Fibroblast of villous mesenchyme (primary cell): Measurements from ENCODE around the gene RALGPS1. TPM values are rescaled to one million over a fixed set of nuclear protein-coding genes. Genes with fewer than 3 reads are reported as not detected.
A peak's percentile ranks its signal among the peaks of the same experiment; 100 is the strongest.
"Not testable (repeated sequence)": the region's sequence is repeated elsewhere in the genome, so short reads cannot be mapped to it uniquely, and the experiment has no call there.

Source experiments
- DNase-seq: peaks from one replicate; pipeline ENCODE4 v3.0.0-alpha.2; 2010; ENCODE audit warnings: low read depth
- H3K4me3 ChIP-seq: 2 replicates; pipeline ENCODE4 v1.5.1; 2011; ENCODE audit warnings: low read depth, mild to moderate bottlenecking, low read length
- CTCF ChIP-seq: IDR thresholded peaks from 2 replicates; pipeline ENCODE4 v1.5.1; 2012; ENCODE audit warnings: low read depth, mild to moderate bottlenecking, low read length; ENCODE audit not compliant: insufficient read depth
- total RNA-seq: library from RNA; depleted of rRNA; stranded (reverse); fragments of >200 nt; gene quantifications from 2 replicates; pipeline ENCODE4 v1.2.3, GENCODE V29; 2012

Gene RALGPS1
- total RNA-seq, 1 donor, result 2.6 TPM

DNA sequence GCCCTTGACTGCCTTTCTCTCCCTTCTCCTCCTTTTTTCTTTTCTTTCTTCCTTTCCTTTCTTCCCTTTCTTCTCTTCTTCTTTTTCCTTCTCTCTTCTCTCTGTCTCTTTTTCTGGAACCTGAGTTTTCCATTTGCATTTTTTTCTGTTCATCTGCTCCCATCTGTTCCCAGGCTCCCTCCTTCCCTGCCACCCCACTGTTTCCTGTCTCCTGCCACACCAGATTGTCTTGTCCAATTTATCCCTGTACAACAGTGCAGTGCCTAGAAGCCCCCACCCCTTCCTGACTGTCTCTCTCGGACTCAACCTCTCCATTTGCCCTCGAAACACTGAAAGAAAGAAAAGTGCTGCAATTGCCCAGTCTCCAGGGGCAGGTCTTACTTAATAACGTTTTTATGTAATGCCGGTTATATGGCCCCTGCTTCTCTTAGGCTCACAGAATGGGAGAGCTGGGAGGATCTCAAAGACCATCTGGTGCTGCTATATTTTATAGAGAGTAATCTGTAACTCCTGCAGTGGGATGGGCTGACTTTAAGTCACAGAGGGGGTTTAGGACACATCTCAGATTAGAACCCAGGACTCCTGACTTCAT is 101.4 kb downstream of the RALGPS1 start:
- TF ChIP-seq CTCF, result no peak
- no peak for DNase-seq
- H3K4me3 ChIP-seq, result no peak overlapping the region

DNA sequence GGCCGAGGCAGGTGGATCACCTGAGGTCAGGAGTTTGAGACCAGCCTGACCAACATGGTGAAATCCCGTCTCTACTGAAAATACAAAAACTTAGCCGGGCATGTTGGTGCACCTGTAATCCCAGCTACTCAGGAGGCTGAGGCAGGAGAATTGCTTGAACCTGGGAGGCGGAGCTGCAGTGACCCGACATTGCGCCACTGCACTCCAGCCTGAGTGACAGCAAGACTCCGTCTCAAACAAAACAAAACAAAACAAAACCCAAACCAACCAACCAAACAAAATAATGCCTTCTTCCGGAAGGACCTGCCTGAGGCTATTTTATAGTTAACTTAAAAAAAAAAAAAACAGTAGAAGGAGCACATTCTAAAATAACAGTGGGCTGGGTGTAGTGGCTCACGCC is 103.4 kb downstream of the RALGPS1 start:
- DNase-seq, H3K4me3 ChIP-seq: not testable (repeated sequence)

- TF ChIP-seq CTCF, result no peak
- DNase-seq, result peak; percentile 54
- no peak overlapping the region for H3K4me3 ChIP-seq
Observed at GRCh38 chr9:127018935-127019334, 104.4 kb downstream of the RALGPS1 start.

DNA sequence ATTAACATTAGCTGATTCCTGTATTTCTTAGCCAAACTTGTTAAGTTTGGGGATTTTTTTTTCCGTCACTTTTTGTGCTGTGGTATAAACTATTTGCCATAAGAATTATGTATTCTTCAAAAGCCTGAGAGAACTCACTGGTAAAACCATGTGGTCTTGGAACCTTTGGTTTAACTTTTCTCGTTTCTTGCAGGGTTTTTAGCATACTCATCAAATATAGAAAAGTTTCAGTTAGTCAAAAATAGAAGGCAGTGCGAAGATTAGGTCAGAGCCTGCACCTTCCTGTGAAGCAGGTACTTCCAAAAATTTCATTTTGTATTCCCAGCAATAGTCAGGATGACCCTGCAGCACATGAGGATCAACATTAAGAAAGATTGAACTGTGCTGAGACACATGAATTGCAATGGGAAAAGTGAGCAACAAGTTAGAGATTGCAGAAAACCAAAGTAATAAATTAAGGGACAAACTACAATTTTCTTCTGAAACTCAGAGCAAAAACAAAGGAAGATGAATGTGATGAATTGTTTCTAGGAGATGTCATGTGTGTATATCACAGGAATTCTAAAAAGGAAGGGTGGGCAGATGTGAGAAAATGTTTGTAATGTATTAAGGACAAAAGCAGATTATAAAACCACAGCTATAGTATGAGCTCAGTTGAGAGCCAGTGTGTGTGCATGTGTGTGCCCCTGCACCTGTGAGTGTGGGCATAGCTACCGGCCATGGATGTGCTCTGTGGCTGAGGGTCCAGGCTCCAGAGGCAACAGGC is 105.6 kb downstream of the RALGPS1 start:
- DNase-seq, result no peak
- TF ChIP-seq CTCF, result no peak
- no peak overlapping the region for H3K4me3 ChIP-seq

- no peak for DNase-seq
- H3K4me3 ChIP-seq, result no peak overlapping the region
- TF ChIP-seq CTCF, result no peak
Observed at GRCh38 chr9:127020802-127021078, 106.2 kb downstream of the RALGPS1 start.

- DNase-seq, result peak; percentile 99
- no peak overlapping the region for H3K4me3 ChIP-seq
- no peak for TF ChIP-seq CTCF
Observed at GRCh38 chr9:127021664-127022363, 107.2 kb downstream of the RALGPS1 start.

DNA sequence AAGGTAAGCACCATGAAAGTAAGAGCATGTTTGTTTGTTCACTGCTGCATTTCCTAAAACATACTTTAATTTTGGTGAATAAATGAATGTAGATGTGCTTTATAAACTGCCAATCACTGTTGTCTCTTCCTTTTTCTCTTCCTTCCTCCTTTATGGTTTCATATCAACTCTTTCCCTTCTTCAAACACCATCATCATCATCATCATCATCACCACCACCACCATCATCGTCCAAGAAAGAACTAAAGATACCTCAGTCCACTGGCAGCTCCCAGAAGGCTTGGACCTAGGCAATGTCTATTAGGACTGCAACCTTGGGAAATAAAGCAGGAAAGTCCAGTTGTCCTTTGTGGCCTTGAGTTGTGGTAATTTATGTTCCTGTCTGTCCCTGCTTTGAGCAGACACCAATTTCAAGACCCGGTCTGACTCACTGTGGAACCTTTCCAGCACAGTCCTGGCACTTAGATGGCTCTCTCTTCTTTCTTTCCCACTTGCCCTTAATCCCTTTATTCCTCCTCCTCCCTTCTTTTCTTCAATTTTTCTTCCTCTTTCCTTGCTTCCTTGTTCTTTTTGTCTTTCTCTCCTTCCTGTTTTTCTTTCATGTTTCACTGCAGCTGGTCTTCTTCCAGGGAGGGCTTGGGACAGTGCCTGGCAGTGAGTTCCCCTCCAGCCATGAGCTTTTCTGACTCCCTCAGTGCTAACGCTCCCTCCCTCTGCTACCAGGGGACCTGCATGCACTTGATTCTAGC is 108.5 kb downstream of the RALGPS1 start:
- TF ChIP-seq CTCF, result no peak
- peak; percentile 45 for DNase-seq

More for the DNA sequence above, 108.5 kb downstream of the RALGPS1 start:
- H3K4me3 ChIP-seq, result no peak overlapping the region
